Colonic mucosa (tissue), 4 donors: ENCODE data around the gene BUD31. TPM values are rescaled to one million over a fixed set of nuclear protein-coding genes. Genes with fewer than 3 reads are reported as not detected.

ENCODE experiments used
- DNase-seq: peaks from one replicate; pipeline ENCODE4 v3.0.0-alpha.2; 2020
- H3K27ac ChIP-seq: fragments of 200-600 bp; one replicate; pipeline ENCODE4 v1.8.0; 2021
- H3K27me3 ChIP-seq: fragments of 200-600 bp; one replicate; pipeline ENCODE4 v1.8.0; 2021
- H3K36me3 ChIP-seq: fragments of 200-600 bp; one replicate; pipeline ENCODE4 v1.8.0; 2021
- H3K4me1 ChIP-seq: fragments of 200-600 bp; one replicate; pipeline ENCODE4 v1.8.0; 2021; ENCODE audit warnings: mild to moderate bottlenecking
- H3K4me3 ChIP-seq: fragments of 200-600 bp; one replicate; pipeline ENCODE4 v1.8.0; 2021
- H3K9ac ChIP-seq, 2 donors: one replicate each; pipeline ENCODE4 v1.7.0; 2013; ENCODE audit warnings: control low read depth in 2 of 2, low read depth in 2 of 2, low read length in 2 of 2
- H3K9me3 ChIP-seq: fragments of 200-600 bp; one replicate; pipeline ENCODE4 v1.8.0; 2021
- CTCF ChIP-seq: fragments of 200-600 bp; IDR thresholded peaks from one replicate; pipeline ENCODE4 v1.8.0; 2022; ENCODE audit warnings: antibody characterized with exemption, mild to moderate bottlenecking
- intact Hi-C: fragments of 100-400 bp; cut with DNase I; formaldehyde crosslinking; loops from one replicate; pipeline ENCODE4 v1.14.1; 2022
- total RNA-seq, 2 donors: library from RNA; stranded (reverse); fragmentation: NEBNext Ultra II Directional in 1 of 2; extraction: Animal tissue kit (Norgen Biotek cat#: 25700) in 1 of 2; gene quantifications; one replicate each; pipeline ENCODE4 v1.2.1, GENCODE V29; 2021
- donor health status: healthy.
- donor health status: DM: no; HTN: no; CAD: no.
- donor health status: DM: no; HTN: no; CAD: no.

BUD31 gene
- total RNA-seq, 2 donors from 2014 or later = 82.8 to 113 TPM

- H3K4me3 ChIP-seq = no peak overlapping the region
- H3K4me1 ChIP-seq = no peaks in the 10 kb centered on the region
- H3K27ac ChIP-seq = no peak overlapping the region
- H3K9ac ChIP-seq = no peak overlapping the region
- no peaks in the 10 kb centered on the region for H3K27me3 ChIP-seq
- intact Hi-C loops = no loop called here
- DNase-seq = no peak
- no peaks in the 10 kb centered on the region for H3K9me3 ChIP-seq
- no peak for TF ChIP-seq CTCF
- H3K36me3 ChIP-seq = no peaks in the 10 kb centered on the region
Observed at GRCh38 chr7:99433158-99433557, 24.4 kb downstream of the BUD31 start.

DNA sequence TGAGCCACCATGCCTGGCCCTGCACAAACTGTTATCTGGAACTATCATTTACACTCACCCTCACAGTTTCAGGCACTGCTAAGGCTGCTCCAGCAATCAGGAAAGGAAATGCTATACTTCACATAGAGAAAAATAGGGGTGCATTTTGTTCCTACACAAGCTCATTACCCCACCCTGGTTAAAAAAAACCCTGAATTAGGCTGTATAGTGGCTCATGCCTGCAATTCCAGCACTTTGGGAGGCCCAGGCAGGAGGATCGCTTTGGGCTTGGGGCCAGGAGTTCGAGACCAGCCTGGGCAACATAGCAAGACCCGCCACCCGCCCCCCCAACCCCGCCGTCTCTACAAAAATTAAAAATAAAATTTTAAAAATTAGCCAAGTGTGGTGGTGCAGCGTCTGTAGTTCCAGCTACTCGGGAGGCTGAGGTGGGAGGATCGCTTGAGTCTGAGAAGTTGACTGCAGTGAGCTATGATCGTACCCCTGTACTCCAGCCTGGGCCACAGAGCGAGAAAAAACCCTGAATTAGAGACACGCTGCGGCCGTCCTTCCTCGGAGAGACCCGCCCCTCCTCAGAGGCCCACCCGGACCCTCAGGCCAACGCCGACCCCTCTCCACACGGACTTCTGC is 29.3 kb downstream of the BUD31 start:
- Histone ChIP-seq H3K27me3 (no peaks in the 10 kb centered on the region), H3K36me3 (no peaks in the 10 kb centered on the region), H3K4me1 (peaks cover 7% of the 10 kb centered on the region), H3K9me3 (no peaks in the 10 kb centered on the region), H3K27ac (peak overlapping the region; percentile 84), H3K9ac (peak overlapping the region; percentile 76 to 91), H3K4me3 (peak overlapping the region; percentile 100)
- no peak for DNase-seq
- intact Hi-C loops = no loop called here
- TF ChIP-seq CTCF = no peak

GRCh38 chr7:99438573-99439480 is 30.1 kb downstream of the BUD31 start, which contains the start of the genes CPSF4 and PTCD1:
Gene CPSF4, plus strand, starts transcription at chr7:99438943. Its CDS starts 140 bp downstream, at chr7:99439083.
Gene PTCD1, minus strand, starts transcription at chr7:99438798. Its CDS starts 3,556 bp downstream, at chr7:99435242.
- DNase-seq = peak; percentile 97
- H3K9ac ChIP-seq = peak within 1 kb of the TSS; percentile 90 to 91
- no peak for TF ChIP-seq CTCF
- H3K36me3 ChIP-seq = no peaks in the 10 kb centered on the region
- no peaks in the 10 kb centered on the region for H3K9me3 ChIP-seq
- intact Hi-C loops = no loop called here
- H3K27ac ChIP-seq = peak within 1 kb of the TSS; percentile 84
- peak within 1 kb of the TSS; percentile 100 for H3K4me3 ChIP-seq
- H3K27me3 ChIP-seq = no peaks in the 10 kb centered on the region
- H3K4me1 ChIP-seq = peaks cover 7% of the 10 kb centered on the region

GRCh38 chr7:99440195-99440594 is 31.4 kb downstream of the BUD31 start:
- intact Hi-C loops = no loop called here
- no peaks in the 10 kb centered on the region for H3K36me3 ChIP-seq
- H3K4me1 ChIP-seq = peaks cover 7% of the 10 kb centered on the region
- no peaks in the 10 kb centered on the region for H3K9me3 ChIP-seq
- no peak for TF ChIP-seq CTCF
- H3K9ac ChIP-seq = no peak overlapping the region
- no peak for DNase-seq
- no peaks in the 10 kb centered on the region for H3K27me3 ChIP-seq
- H3K4me3 ChIP-seq = no peak overlapping the region
- H3K27ac ChIP-seq = no peak overlapping the region

DNA sequence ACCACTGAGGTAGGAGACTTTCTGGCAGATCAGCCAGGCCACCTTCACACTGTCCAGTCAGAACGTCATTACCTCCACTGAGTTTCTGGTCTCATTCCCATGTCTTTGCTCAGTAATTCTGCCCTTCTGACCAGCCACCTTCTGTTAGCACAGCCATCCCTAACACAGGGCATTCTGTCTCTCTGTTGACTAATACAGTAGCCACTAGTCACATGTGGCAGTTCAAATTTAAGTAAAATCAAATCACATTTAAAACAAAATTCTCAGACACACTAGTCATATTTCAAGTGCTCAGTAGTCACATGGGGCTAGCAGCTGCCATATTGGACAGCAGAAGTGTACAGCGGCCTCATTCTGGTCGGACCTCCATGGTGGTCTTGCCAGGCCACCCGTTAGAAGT is 37.3 kb downstream of the BUD31 start:
- Histone ChIP-seq H3K27me3 (no peaks in the 10 kb centered on the region), H3K9ac (no peak overlapping the region), H3K4me3 (no peak overlapping the region), H3K4me1 (no peaks in the 10 kb centered on the region), H3K36me3 (peaks cover 12% of the 10 kb centered on the region), H3K9me3 (no peaks in the 10 kb centered on the region), H3K27ac (no peak overlapping the region)
- intact Hi-C loops = no loop called here
- DNase-seq = no peak
- no peak for TF ChIP-seq CTCF
